OCI-LY7 (cell line): ENCODE data around the gene TRA2B.

Experiments used
- EZH2phosphoT487 ChIP-seq: fragments of 200-600 bp; sonication (generic); IDR thresholded peaks from 2 replicates; pipeline ENCODE4 v1.6.1; 2018; ENCODE audit warnings: low read depth, borderline replicate concordance, mild to moderate bottlenecking, mixed run types, antibody characterized with exemption, low read length, moderate library complexity, mixed read lengths
- TF ChIP-seq, protein P1 (sequence below): fragments of 200-600 bp; sonication (generic); conservative IDR thresholded peaks from 2 replicates; pipeline ENCODE4 v1.5.1; 2014; ENCODE audit warnings: mild to moderate bottlenecking, antibody characterized with exemption, low read length, moderate library complexity, mixed read lengths

DNA sequence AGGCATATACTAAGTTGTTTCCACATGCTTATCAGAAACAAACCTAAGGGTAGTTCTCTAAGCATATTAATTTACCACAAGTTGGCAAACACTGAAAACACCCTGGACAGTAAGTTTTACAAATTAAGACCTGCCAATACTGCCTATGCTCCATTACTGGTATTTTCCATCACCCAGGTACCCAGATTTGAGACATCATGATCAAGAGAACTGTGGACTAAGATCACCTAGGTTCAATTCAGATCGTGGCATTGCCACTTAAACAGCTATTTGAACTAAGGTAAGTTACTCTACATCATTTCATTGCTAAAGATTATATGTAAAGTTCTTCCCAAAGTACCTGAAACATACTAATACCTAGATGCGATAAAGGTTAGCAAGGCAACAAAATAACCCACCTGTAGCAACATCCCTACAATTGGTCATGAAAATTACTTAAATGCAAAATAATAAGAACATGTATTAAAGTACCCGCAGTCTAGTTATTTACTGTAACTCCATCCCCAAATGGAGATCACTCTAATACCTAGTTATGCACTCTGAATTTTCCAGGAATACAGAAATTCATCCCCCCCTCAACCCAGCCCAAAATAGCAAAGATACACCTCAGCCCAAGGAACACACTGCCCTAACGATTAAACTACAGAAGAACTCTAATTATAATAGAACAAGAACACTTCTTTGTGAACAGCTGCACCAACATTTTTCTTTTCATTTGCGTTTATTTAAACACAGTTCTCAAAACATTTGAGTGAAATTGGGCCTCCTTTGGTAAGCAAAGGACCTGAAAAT lies 21.6 kb downstream of the TRA2B start:
- TF ChIP-seq, protein P1, sequence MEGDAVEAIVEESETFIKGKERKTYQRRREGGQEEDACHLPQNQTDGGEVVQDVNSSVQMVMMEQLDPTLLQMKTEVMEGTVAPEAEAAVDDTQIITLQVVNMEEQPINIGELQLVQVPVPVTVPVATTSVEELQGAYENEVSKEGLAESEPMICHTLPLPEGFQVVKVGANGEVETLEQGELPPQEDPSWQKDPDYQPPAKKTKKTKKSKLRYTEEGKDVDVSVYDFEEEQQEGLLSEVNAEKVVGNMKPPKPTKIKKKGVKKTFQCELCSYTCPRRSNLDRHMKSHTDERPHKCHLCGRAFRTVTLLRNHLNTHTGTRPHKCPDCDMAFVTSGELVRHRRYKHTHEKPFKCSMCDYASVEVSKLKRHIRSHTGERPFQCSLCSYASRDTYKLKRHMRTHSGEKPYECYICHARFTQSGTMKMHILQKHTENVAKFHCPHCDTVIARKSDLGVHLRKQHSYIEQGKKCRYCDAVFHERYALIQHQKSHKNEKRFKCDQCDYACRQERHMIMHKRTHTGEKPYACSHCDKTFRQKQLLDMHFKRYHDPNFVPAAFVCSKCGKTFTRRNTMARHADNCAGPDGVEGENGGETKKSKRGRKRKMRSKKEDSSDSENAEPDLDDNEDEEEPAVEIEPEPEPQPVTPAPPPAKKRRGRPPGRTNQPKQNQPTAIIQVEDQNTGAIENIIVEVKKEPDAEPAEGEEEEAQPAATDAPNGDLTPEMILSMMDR: no peak
- no peak for TF ChIP-seq EZH2phosphoT487
